ENCODE measurements around the gene DDX50.

DNA sequence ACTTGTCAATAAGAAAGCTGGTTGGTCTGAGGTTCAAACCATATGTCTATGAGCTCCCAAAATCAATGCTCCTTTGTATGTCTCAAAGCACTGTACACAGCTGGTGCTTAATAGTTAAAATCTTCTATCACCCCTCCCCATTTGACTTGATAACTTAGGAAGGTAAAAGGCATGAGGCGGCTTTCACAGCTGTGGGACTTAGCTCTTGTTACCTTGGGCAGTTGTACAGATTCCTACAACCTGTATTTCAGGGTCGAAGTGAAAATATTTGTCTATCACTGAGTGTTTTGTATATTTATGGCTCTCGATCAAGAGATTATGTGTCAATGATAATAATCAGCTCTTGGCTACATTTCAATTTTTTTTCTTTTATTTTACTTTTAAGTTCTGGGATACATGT lies 86.5 kb downstream of the DDX50 start:
- TF ChIP-seq TEAD4 (IDR thresholded peaks at IDR 0.05) (no peak), YY1 (IDR thresholded peaks at IDR 0.05; ENCODE audit: low read depth) (no peak), EP300 (IDR thresholded peaks at IDR 0.05; ENCODE audit: borderline replicate concordance) (no peak), RAD21 (IDR thresholded peaks at IDR 0.05; ENCODE audit: low read depth) (no peak), CREB1 (IDR thresholded peaks at IDR 0.05; ENCODE audit: low read depth) (no peak), ZBTB7A (IDR thresholded peaks at IDR 0.05; ENCODE audit: low read depth) (no peak), EGR1 (IDR thresholded peaks at IDR 0.05) (no peak), TCF12 (IDR thresholded peaks at IDR 0.05; ENCODE audit: low read depth) (no peak), NFIC (IDR thresholded peaks at IDR 0.05) (no peak)
- TF ChIP-seq, protein P1, sequence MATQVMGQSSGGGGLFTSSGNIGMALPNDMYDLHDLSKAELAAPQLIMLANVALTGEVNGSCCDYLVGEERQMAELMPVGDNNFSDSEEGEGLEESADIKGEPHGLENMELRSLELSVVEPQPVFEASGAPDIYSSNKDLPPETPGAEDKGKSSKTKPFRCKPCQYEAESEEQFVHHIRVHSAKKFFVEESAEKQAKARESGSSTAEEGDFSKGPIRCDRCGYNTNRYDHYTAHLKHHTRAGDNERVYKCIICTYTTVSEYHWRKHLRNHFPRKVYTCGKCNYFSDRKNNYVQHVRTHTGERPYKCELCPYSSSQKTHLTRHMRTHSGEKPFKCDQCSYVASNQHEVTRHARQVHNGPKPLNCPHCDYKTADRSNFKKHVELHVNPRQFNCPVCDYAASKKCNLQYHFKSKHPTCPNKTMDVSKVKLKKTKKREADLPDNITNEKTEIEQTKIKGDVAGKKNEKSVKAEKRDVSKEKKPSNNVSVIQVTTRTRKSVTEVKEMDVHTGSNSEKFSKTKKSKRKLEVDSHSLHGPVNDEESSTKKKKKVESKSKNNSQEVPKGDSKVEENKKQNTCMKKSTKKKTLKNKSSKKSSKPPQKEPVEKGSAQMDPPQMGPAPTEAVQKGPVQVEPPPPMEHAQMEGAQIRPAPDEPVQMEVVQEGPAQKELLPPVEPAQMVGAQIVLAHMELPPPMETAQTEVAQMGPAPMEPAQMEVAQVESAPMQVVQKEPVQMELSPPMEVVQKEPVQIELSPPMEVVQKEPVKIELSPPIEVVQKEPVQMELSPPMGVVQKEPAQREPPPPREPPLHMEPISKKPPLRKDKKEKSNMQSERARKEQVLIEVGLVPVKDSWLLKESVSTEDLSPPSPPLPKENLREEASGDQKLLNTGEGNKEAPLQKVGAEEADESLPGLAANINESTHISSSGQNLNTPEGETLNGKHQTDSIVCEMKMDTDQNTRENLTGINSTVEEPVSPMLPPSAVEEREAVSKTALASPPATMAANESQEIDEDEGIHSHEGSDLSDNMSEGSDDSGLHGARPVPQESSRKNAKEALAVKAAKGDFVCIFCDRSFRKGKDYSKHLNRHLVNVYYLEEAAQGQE (IDR thresholded peaks at IDR 0.05; ENCODE audit: low read depth): no peak
- TF ChIP-seq, protein P2, sequence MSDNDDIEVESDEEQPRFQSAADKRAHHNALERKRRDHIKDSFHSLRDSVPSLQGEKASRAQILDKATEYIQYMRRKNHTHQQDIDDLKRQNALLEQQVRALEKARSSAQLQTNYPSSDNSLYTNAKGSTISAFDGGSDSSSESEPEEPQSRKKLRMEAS (IDR thresholded peaks at IDR 0.05): no peak
